Omental fat pad (tissue), 4 donors: ENCODE results near the gene NACA2. TPM values are rescaled to one million over a fixed set of nuclear protein-coding genes. Genes with fewer than 3 reads are reported as not detected.
"Not testable (repeated sequence)": the region's sequence is repeated elsewhere in the genome, so short reads cannot be mapped to it uniquely, and the experiment has no call there.

Source experiments
- ATAC-seq: fragments of 150-250 bp; one replicate; pipeline ENCODE4 v1.9.1; 2016; ENCODE audit warnings: mild to moderate bottlenecking, moderate library complexity; ENCODE audit not compliant: low FRiP score
- DNase-seq: peaks from one replicate; pipeline ENCODE4 v3.0.0-alpha.2; 2019; ENCODE audit warnings: low spot score
- CTCF ChIP-seq, 3 donors: fragments of 450-650 bp; IDR thresholded peaks; one replicate each; pipeline ENCODE4 v1.5.1; 2016 to 2017; ENCODE audit warnings: antibody characterized with exemption in 3 of 3, mild to moderate bottlenecking in 3 of 3, moderate library complexity in 2 of 3
- total RNA-seq, 4 donors: library from RNA; depleted of rRNA; stranded (reverse); fragments of >200 nt; gene quantifications; one replicate each; pipeline ENCODE4 v1.1.0, GENCODE V29; 2016

Gene NACA2
- total RNA-seq, 4 donors from 2014 or later, result not detected

GRCh38 chr17:61579961-61580360 is 11.1 kb downstream of the NACA2 start:
- no peak for ATAC-seq
- TF ChIP-seq CTCF (IDR thresholded peaks at IDR 0.05), result no peak
- no peak for DNase-seq

GRCh38 chr17:61579347-61579746 is 11.7 kb downstream of the NACA2 start:
- ATAC-seq (no peak), DNase-seq (no peak)
- no peak for TF ChIP-seq CTCF (IDR thresholded peaks at IDR 0.05)

GRCh38 chr17:61578645-61579044 is 12.4 kb downstream of the NACA2 start:
- DNase-seq (no peak), ATAC-seq (no peak)
- TF ChIP-seq CTCF (IDR thresholded peaks at IDR 0.05), result no peak

GRCh38 chr17:61575983-61576382 is 15.0 kb downstream of the NACA2 start:
- no peak for ATAC-seq
- TF ChIP-seq CTCF (IDR thresholded peaks at IDR 0.05), result no peak

GRCh38 chr17:61575352-61575975 is 15.6 kb downstream of the NACA2 start:
- DNase-seq (no peak), ATAC-seq (no peak)
- TF ChIP-seq CTCF (IDR thresholded peaks at IDR 0.05), result no peak

More at GRCh38 chr17:61575983-61576382, 15.0 kb downstream of the NACA2 start:
- DNase-seq, result no peak

GRCh38 chr17:61574542-61575351 is 16.3 kb downstream of the NACA2 start:
- ATAC-seq (no peak), DNase-seq (no peak)
- no peak for TF ChIP-seq CTCF (IDR thresholded peaks at IDR 0.05)

- DNase-seq, ATAC-seq: not testable (repeated sequence)
These were observed 18.5 kb downstream of the NACA2 start for GRCh38 chr17:61572547-61572946.
